ENCODE data around the gene PARVA.
"Not testable (repeated sequence)": the region's sequence is repeated elsewhere in the genome, so short reads cannot be mapped to it uniquely, and the experiment has no call there.

- not testable (repeated sequence) for TF ChIP-seq POLR2A (IDR thresholded peaks at IDR 0.05; ENCODE audit: low read depth)
- TF ChIP-seq, protein P1, sequence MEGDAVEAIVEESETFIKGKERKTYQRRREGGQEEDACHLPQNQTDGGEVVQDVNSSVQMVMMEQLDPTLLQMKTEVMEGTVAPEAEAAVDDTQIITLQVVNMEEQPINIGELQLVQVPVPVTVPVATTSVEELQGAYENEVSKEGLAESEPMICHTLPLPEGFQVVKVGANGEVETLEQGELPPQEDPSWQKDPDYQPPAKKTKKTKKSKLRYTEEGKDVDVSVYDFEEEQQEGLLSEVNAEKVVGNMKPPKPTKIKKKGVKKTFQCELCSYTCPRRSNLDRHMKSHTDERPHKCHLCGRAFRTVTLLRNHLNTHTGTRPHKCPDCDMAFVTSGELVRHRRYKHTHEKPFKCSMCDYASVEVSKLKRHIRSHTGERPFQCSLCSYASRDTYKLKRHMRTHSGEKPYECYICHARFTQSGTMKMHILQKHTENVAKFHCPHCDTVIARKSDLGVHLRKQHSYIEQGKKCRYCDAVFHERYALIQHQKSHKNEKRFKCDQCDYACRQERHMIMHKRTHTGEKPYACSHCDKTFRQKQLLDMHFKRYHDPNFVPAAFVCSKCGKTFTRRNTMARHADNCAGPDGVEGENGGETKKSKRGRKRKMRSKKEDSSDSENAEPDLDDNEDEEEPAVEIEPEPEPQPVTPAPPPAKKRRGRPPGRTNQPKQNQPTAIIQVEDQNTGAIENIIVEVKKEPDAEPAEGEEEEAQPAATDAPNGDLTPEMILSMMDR (IDR thresholded peaks at IDR 0.05) = not testable (repeated sequence)
Measured at GRCh38 chr11:12367057-12367456, 10.3 kb upstream of the PARVA start.

Measured in esophagus muscularis mucosa (tissue), 3 donors.